VCaP (cell line): ENCODE data around the gene ZFP62.

ENCODE experiments used
- H3K27ac ChIP-seq: fragments of 450-650 bp; 2 replicates; pipeline ENCODE4 v1.5.1; 2017
- CTCF ChIP-seq: fragments of 450-650 bp; conservative IDR thresholded peaks from 2 replicates; pipeline ENCODE4 v1.5.1; 2017; ENCODE audit warnings: mild to moderate bottlenecking, moderate library complexity

The ZFP62 gene

GRCh38 chr5:180817893-180818674 is 43.0 kb downstream of the ZFP62 start:
- TF ChIP-seq CTCF = no peak

DNA sequence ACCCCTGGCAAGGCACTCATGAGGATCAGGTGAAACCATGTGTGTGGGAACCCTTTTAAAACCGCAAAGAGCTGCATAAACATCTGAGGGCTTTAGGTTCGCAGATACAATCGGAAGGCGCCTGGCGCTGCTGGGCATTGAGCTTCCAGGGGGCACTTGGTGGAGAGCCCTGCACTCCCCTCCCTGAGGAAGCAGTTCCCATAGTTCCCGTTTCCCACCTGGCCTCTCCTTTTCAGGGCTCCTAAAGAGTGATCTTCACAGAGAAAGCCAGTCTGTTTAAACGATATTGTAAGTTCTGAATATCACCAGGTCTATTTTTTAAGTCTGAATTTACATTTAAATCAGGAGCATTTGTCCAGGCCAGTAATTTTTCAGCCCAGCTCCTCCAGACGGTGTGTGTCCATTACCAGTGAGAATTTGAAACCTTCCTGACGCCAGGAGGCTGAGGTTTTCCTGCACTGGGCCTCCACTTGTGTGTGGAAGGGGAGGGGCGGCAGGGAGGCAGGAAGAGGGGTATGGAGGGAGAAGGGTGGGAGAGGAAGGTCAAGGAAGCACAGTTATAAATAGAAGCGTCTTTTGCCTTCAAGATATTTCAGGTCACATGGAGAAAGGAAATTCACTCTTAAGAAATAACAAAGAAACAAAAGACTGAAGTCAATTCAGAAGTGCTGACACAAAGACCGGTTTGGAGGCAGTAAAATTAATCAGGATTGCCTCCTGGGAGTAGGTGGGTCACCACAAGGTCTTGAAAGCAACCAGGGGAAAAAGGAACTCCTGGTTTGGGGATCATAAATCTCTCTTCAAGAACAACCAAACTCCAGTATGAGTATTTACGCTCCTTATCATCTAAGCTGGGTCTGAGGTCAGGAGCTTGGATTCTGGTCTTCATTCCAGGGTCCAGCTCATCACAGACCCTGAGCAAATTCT is 44.2 kb downstream of the ZFP62 start:
- no peak overlapping the region for H3K27ac ChIP-seq
- TF ChIP-seq CTCF = no peak

More at GRCh38 chr5:180817893-180818674, 43.0 kb downstream of the ZFP62 start:
- no peak overlapping the region for H3K27ac ChIP-seq

DNA sequence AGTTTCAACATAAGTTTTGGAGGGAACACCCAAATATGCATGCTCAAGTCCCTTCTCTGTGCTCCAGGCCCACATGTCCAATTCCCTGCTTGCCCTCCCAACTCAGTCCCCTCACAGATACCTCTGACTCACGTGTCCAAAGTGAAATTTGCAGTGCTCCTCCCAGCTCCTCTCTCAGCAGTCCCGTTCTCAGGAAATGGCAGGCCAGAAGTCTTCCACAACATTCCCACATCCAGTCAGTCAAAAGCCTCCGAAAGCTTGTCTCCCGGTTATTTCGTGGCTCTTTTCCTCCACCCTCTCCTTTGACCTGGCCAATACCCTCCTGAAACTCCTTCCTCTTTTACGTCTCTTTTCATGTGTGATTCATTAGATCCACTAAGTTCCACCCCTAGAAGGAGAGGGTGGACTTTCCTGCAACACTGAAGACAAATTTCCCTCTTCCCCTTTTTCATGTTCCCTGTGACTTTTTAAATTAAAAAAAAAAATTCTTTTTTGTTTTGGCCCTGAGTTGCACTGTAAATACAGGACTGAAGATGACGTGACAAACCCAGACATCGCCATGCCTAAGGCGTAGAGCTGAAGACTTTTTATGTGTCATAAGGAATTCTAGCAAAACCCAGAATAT is 45.7 kb downstream of the ZFP62 start:
- no peak overlapping the region for H3K27ac ChIP-seq
- no peak for TF ChIP-seq CTCF

DNA sequence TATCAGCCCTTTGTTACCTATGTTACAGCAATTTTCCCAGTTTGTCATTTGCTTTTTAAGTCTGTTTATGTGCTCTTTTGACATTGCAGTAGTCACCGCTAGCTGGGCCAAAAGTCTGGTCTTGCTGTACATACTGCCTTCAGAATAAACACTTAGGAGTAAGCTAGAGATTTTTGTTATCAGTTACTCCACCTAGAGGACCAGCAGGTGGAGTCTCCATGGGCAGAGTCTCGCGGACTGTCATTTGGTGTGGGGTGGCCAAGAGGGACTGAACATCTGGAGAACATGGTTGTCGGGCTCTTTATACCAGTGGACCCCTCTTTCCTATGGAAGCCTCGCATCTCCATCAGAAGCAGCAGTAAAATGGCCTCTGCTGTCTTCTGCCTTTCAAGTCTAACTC is 47.7 kb downstream of the ZFP62 start:
- H3K27ac ChIP-seq = no peak overlapping the region
- peak; percentile 38; the same call in 1 of the 2 replicates for TF ChIP-seq CTCF

GRCh38 chr5:180811623-180812124 is 49.4 kb downstream of the ZFP62 start:
- no peak for TF ChIP-seq CTCF
- peak overlapping the region; percentile 99 for H3K27ac ChIP-seq

DNA sequence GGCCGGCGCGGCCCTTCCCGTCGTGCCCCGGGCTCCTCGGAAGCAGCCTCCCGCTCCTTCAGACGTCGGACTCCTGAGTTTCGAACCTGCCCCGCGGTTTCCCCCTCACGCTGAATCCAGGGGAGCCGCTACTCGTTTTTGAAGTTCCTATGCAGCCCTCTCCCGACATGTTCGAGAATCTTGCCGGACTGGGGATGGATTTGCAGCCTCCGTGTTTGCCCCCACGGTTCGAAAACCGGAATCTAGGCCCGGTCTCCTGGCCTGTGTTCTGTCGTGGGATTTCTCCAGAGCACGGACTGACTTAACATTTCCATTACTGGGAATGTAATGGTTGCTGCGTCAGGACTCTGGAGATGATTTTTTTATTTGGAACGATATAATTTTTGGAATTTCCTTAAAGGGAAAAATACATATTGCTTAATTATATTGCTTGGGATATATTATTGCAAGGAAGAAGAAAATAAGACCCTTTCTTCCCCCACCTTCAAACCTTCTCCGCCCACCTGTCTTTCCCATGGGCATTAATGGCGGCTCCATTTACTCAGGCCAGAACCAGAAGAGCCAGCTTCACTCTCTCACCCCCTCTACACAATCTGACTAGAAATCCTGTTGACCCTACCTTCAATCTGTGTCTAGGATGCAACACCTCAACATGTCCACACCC is 50.0 kb downstream of the ZFP62 start:
- no peak for TF ChIP-seq CTCF
- peak overlapping the region; percentile 99 for H3K27ac ChIP-seq
